Nephron (organoid): ENCODE results near the gene ASCL5.

Source experiments
- H3K27ac Mint-ChIP-seq, 3 experiments: 2 replicates each; pipeline ENCODE4 v1.8.0; 2020; ENCODE audit warnings: mixed read lengths in 3 of 3, mild to moderate bottlenecking in 2 of 3, moderate library complexity in 1 of 3
- H3K27me3 Mint-ChIP-seq: 2 replicates; pipeline ENCODE4 v1.8.0; 2021; ENCODE audit warnings: low read depth, mild to moderate bottlenecking, moderate library complexity, mixed read lengths
- H3K36me3 Mint-ChIP-seq: 2 replicates; pipeline ENCODE4 v1.8.0; 2020; ENCODE audit warnings: low read depth, mixed read lengths
- H3K4me1 Mint-ChIP-seq: 2 replicates; pipeline ENCODE4 v1.8.0; 2020; ENCODE audit warnings: mixed read lengths
- H3K4me3 Mint-ChIP-seq, 3 experiments: 2 replicates each; pipeline ENCODE4 v1.8.0; 2020; ENCODE audit warnings: mild to moderate bottlenecking in 3 of 3, mixed read lengths in 3 of 3, moderate library complexity in 2 of 3
- H3K9me3 Mint-ChIP-seq: 2 replicates; pipeline ENCODE4 v1.8.0; 2020; ENCODE audit warnings: mixed read lengths
- CTCF ChIP-seq, 3 experiments: fragments of 200-600 bp; sonication (generic); IDR thresholded peaks; one replicate each; pipeline ENCODE4 v1.5.0; 2021; ENCODE audit warnings: antibody characterized with exemption in 3 of 3; ENCODE audit not compliant: unreplicated experiment in 3 of 3

Gene ASCL5

GRCh38 chr1:201146626-201147390, 19.8 kb upstream of the ASCL5 start:
- peaks cover 17% of the 10 kb centered on the region for H3K4me1 Mint-ChIP-seq
- H3K27ac Mint-ChIP-seq: no peak overlapping the region
- no peak overlapping the region for H3K4me3 Mint-ChIP-seq
- TF ChIP-seq CTCF (IDR thresholded peaks at IDR 0.05; ENCODE audit: unreplicated experiment in 3 of 3): no peak
- H3K9me3 Mint-ChIP-seq: no peaks in the 10 kb centered on the region
- H3K27me3 Mint-ChIP-seq: no peaks in the 10 kb centered on the region
- H3K36me3 Mint-ChIP-seq: peaks cover 84% of the 10 kb centered on the region

GRCh38 chr1:201145816-201146215, 18.8 kb upstream of the ASCL5 start:
- Mint-ChIP-seq H3K9me3 (no peaks in the 10 kb centered on the region), H3K27ac (no peak overlapping the region), H3K4me1 (peaks cover 17% of the 10 kb centered on the region), H3K27me3 (no peaks in the 10 kb centered on the region), H3K4me3 (no peak overlapping the region), H3K36me3 (peaks cover 84% of the 10 kb centered on the region)
- TF ChIP-seq CTCF (IDR thresholded peaks at IDR 0.05; ENCODE audit: unreplicated experiment in 3 of 3): no peak

- Mint-ChIP-seq H3K4me1 (peaks cover 19% of the 10 kb centered on the region), H3K27ac (no peak overlapping the region), H3K9me3 (no peaks in the 10 kb centered on the region), H3K27me3 (no peaks in the 10 kb centered on the region), H3K4me3 (no peak overlapping the region), H3K36me3 (peaks cover 84% of the 10 kb centered on the region)
- TF ChIP-seq CTCF (IDR thresholded peaks at IDR 0.05; ENCODE audit: unreplicated experiment in 3 of 3): no peak
Observed at GRCh38 chr1:201145132-201145531, 18.1 kb upstream of the ASCL5 start.

- Mint-ChIP-seq H3K27me3 (no peaks in the 10 kb centered on the region), H3K9me3 (no peaks in the 10 kb centered on the region), H3K27ac (no peak overlapping the region), H3K36me3 (peaks cover 83% of the 10 kb centered on the region), H3K4me3 (no peak overlapping the region), H3K4me1 (peaks cover 23% of the 10 kb centered on the region)
- TF ChIP-seq CTCF (IDR thresholded peaks at IDR 0.05; ENCODE audit: unreplicated experiment in 3 of 3): no peak
Observed at GRCh38 chr1:201144701-201145100, 17.7 kb upstream of the ASCL5 start.

- Mint-ChIP-seq H3K9me3 (no peaks in the 10 kb centered on the region), H3K4me3 (no peak overlapping the region), H3K27ac (no peak overlapping the region), H3K4me1 (peaks cover 26% of the 10 kb centered on the region), H3K36me3 (peaks cover 76% of the 10 kb centered on the region), H3K27me3 (no peaks in the 10 kb centered on the region)
- no peak for TF ChIP-seq CTCF (IDR thresholded peaks at IDR 0.05; ENCODE audit: unreplicated experiment in 3 of 3)
Observed at GRCh38 chr1:201143726-201144635, 17.0 kb upstream of the ASCL5 start.
